RWPE1 (cell line): Measurements from ENCODE around the gene HCAR2.
A peak's percentile ranks its signal among the peaks of the same experiment; 100 is the strongest.
"Not testable (repeated sequence)": the region's sequence is repeated elsewhere in the genome, so short reads cannot be mapped to it uniquely, and the experiment has no call there.

Source experiments
- CTCF ChIA-PET: fragments of 350-600 bp; sonication (Branson Sonifier 250); formaldehyde crosslinking; extraction: SDS; loops from one replicate; lab custom pipeline; 2021; lab: Yijun Ruan, JAX
- POLR2A ChIA-PET: fragments of 400-600 bp; formaldehyde crosslinking; extraction: SDS; loops from one replicate; lab custom pipeline; 2020; ENCODE audit warnings: antibody characterized with exemption; ENCODE audit not compliant: low non-redundant PET; lab: Yijun Ruan, JAX
- DNase-seq: peaks from one replicate; pipeline ENCODE4 v3.0.0; 2012; ENCODE audit warnings: low spot score
- H3K27ac ChIP-seq: fragments of 450-650 bp; 2 replicates; pipeline ENCODE4 v1.5.1; 2017
- CTCF ChIP-seq: fragments of 450-650 bp; conservative IDR thresholded peaks from 2 replicates; pipeline ENCODE4 v1.5.1; 2017; ENCODE audit warnings: low read depth, mild to moderate bottlenecking

The HCAR2 gene

GRCh38 chr12:122684297-122684813, 18.8 kb downstream of the HCAR2 start:
- POLR2A ChIA-PET = no interaction called here
- H3K27ac ChIP-seq = no peak overlapping the region
- no peak for DNase-seq
- TF ChIP-seq CTCF = no peak
- CTCF ChIA-PET = interaction anchor here (0.6 to 0.7 kb wide), 2 partner anchors 46 to 51 kb away, joined by 3 read pairs; no protein-coding TSS in a partner anchor

DNA sequence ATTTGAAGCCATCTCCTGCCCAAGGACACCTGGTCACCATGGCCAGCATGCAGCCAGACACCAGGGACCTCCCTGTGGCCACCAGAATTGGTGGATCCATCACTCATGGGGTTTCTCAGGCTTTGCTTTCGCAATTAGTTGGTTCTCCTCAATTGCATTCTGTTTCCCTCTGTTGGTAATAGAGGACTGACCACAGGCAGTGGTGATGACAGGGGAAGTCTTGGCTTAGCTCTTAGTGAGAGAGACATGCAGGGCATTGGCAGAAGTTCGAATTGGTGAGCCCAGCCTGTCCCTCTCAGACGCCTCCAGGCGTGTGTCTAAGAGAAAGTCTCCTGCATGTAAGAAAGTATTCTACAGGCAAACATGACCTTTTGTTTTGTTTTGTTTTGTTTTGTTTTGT, 21.3 kb downstream of the HCAR2 start:
- POLR2A ChIA-PET = interaction anchor here (0.6 kb wide), 1 partner anchor 542 kb away, joined by 3 read pairs; no protein-coding TSS in a partner anchor
- H3K27ac ChIP-seq = no peak overlapping the region
- TF ChIP-seq CTCF = no peak
- CTCF ChIA-PET = no interaction called here
- no peak for DNase-seq

- H3K27ac ChIP-seq, POLR2A ChIA-PET, DNase-seq, CTCF ChIA-PET: not testable (repeated sequence)
These were observed 22.2 kb downstream of the HCAR2 start for GRCh38 chr12:122680989-122681388.

DNA sequence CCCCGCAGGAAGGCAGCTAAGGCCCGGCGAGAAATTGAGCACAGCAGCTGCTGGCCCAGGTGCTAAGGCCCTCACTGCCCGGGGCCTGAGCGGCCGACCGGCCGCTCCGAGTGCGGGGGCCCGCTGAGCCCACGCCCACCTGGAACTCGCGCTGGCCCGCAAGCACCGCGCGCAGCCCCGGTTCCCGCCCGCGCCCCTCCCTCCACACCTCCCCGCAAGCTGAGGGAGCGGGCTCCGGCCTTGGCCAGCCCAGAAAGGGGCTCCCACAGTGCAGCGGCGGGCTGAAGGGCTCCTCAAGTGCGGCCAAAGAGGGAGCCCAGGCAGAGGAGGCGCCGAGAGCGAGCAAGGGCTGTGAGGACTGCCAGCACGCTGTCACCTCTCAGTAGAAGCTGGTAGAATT, 26.4 kb downstream of the HCAR2 start:
- DNase-seq, H3K27ac ChIP-seq, CTCF ChIA-PET, POLR2A ChIA-PET: not testable (repeated sequence)

DNA sequence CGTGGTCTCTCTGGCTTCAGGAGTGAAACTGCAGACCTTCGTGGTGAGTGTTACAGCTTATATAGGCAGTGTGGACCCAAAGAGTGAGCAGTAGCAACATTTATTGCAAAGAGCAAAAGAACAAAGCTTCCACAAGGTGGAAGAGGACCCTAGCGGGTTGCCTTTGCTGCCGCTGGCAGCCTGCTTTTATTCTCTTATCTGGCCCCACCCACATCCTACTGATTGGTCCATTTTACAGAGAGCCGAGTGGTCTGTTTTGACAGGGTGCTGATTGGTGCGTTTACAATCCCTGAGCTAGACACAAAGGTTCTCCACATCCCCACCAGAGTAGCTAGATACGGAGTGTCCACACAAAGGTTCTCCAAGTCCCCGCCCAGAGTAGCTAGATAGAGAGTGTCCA, 27.1 kb downstream of the HCAR2 start:
- DNase-seq, H3K27ac ChIP-seq, POLR2A ChIA-PET: not testable (repeated sequence)
- CTCF ChIA-PET = interaction anchor here (0.5 kb wide), 1 partner anchor 541 kb away, joined by 3 read pairs; no protein-coding TSS in a partner anchor

DNA sequence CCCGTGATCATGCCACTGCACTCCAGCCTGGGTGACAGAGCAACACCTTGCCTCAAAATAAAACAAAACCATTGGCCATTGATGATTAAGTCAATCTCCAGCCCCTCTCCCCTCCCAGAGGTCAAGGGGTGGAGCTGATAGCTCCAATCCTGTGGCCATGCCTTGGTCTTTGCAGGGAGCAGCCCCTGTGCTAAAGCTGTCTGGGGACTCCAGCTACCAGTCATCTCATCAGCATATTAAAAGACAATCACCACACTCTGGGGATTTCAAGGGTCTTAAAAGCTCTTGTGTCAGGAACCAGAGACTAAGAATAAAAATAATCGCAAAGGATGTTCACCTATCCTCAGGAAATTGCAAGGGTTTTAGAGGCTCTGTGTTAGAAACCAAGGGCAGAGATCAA, 30.6 kb downstream of the HCAR2 start:
- no peak overlapping the region for H3K27ac ChIP-seq
- CTCF ChIA-PET = no interaction called here
- no peak for DNase-seq
- no peak for TF ChIP-seq CTCF
- POLR2A ChIA-PET = no interaction called here

DNA sequence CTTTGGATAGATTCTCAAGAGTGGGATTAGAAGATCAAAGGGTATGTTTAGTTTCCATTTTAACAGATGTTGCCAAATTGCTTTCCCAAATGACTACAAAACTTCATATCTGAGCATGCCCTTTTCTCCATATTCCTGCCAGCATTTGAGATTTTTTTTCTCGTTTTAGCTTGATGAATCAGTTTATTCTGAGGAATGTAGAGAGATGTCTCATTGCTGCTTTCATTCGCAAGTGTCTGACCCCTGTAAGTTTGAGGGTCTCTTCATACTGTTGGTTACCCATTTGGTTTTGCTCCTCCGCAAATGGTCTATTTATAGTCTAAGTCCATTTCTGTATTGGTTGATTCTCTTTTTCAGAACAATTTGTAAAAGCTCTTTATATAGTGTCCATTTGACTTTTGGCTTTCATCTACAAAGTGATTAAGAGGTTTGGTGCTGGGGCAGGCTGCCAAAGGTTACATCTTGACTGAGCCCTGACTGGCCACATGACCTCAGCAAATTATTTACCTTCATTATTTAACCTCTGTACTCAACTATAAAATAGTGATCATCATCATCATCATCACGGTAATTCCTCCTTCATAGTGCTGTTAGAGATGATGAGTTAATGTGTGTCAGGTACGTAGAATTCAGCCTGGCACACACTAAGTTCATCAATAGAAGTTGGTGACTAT, 33.6 kb downstream of the HCAR2 start:
- no peak for TF ChIP-seq CTCF
- no peak for DNase-seq
- peak overlapping the region; percentile 55; the same call in 1 of the 2 replicates for H3K27ac ChIP-seq
- ChIA-PET CTCF (no interaction called here), POLR2A (no interaction called here)

DNA sequence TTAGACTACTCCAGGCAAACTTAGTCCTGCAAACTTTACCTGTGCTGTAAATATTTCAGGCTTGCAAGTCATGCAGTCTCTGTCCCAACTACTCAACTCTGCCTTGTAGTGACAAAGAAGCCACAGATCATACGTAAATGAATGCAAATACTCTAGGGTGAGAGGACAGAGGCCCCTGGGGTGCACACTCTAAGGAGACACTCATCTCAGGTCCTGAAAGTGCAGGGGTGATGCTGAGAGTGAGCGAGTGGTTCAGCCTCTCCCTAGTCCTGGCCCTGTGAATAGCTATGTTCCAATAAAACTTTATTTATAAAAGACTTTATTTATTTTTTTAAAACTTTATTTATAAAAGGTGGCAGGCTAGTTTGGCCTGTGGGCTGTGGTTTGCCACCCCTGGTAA, 34.9 kb downstream of the HCAR2 start:
- TF ChIP-seq CTCF = no peak
- POLR2A ChIA-PET = no interaction called here
- no peak for DNase-seq
- CTCF ChIA-PET = interaction anchor here (0.6 kb wide), 1 partner anchor 914 kb away, joined by 3 read pairs; no protein-coding TSS in a partner anchor
- H3K27ac ChIP-seq = no peak overlapping the region
